HEK293 (cell line): ENCODE measurements around the gene TNS3.

ENCODE experiments used
- CTCF ChIA-PET: fragments of 350-600 bp; formaldehyde crosslinking; extraction: SDS; loops from one replicate; lab custom pipeline; 2021; ENCODE audit warnings: antibody characterized with exemption; lab: Yijun Ruan, JAX
- POLR2A ChIA-PET: fragments of 300-600 bp; formaldehyde crosslinking; extraction: SDS; loops from one replicate; lab custom pipeline; 2020; ENCODE audit warnings: antibody characterized with exemption, inconsistent platforms; lab: Yijun Ruan, JAX
- H3K27ac ChIP-seq: fragments of 200-500 bp; sonication (Bioruptor generic); 2 replicates; pipeline ENCODE4 v1.5.1; 2014; ENCODE audit warnings: low read depth, low read length, control low read depth, inconsistent platforms; ENCODE audit errors: extremely low read depth
- H3K36me3 ChIP-seq, 2 experiments: fragments of 200-500 bp in 1 of 2; sonication (Bioruptor generic) in 1 of 2; 1 replicate in 1 of 2; 2 replicates in 1 of 2; pipeline ENCODE4 v1.5.1; 2014 to 2017; ENCODE audit warnings: inconsistent platforms in 2 of 2, low read length in 2 of 2; ENCODE audit not compliant: control insufficient read depth in 2 of 2, insufficient read depth in 1 of 2
- H3K4me1 ChIP-seq: fragments of 200-500 bp; sonication (Bioruptor generic); 2 replicates; pipeline ENCODE4 v1.5.1; 2014; ENCODE audit warnings: mild to moderate bottlenecking, low read length, inconsistent platforms; ENCODE audit not compliant: control insufficient read depth, insufficient read depth
- H3K4me3 ChIP-seq: 2 replicates; pipeline ENCODE4 v1.5.1; 2011; ENCODE audit warnings: low read depth, mild to moderate bottlenecking, control low read depth, low read length, moderate library complexity
- H3K9me3 ChIP-seq: fragments of 200-500 bp; sonication (Bioruptor generic); 2 replicates; pipeline ENCODE4 v1.5.1; 2014; ENCODE audit warnings: low read depth, low read length, inconsistent platforms; ENCODE audit not compliant: control insufficient read depth, insufficient read depth
- FEZF1 ChIP-seq: fragments of 450-650 bp; formaldehyde crosslinking; IDR thresholded peaks from 2 replicates; pipeline ENCODE4 v1.5.1; 2016; ENCODE audit warnings: missing biosample characterization, missing genetic modification characterization
- IKZF3 ChIP-seq: fragments of 450-650 bp; IDR thresholded peaks from 2 replicates; pipeline ENCODE4 v1.5.0; 2018; ENCODE audit warnings: missing biosample characterization, mild to moderate bottlenecking, missing genetic modification characterization, moderate library complexity
- KLF10 ChIP-seq: fragments of 450-650 bp; IDR thresholded peaks from 2 replicates; pipeline ENCODE4 v1.5.1; 2018; ENCODE audit warnings: missing biosample characterization, mild to moderate bottlenecking, missing genetic modification characterization
- KLF8 ChIP-seq: fragments of 450-650 bp; formaldehyde crosslinking; IDR thresholded peaks from 2 replicates; pipeline ENCODE4 v1.5.1; 2016; ENCODE audit warnings: missing biosample characterization, missing genetic modification characterization
- SP7 ChIP-seq: fragments of 450-650 bp; formaldehyde crosslinking; IDR thresholded peaks from 2 replicates; pipeline ENCODE4 v1.5.1; 2016; ENCODE audit warnings: missing biosample characterization, missing genetic modification characterization
- ZBTB49 ChIP-seq: fragments of 450-650 bp; formaldehyde crosslinking; IDR thresholded peaks from 2 replicates; pipeline ENCODE4 v1.5.1; 2016; ENCODE audit warnings: missing biosample characterization, missing genetic modification characterization, low read depth
- ZBTB8A ChIP-seq: fragments of 450-650 bp; formaldehyde crosslinking; IDR thresholded peaks from 2 replicates; pipeline ENCODE4 v1.5.1; 2016; ENCODE audit warnings: missing biosample characterization, missing genetic modification characterization
- ZNF202 ChIP-seq: fragments of 450-650 bp; formaldehyde crosslinking; IDR thresholded peaks from 2 replicates; pipeline ENCODE4 v1.5.1; 2016; ENCODE audit warnings: missing biosample characterization, missing genetic modification characterization, borderline replicate concordance
- ZNF292 ChIP-seq: fragments of 450-650 bp; formaldehyde crosslinking; IDR thresholded peaks from 2 replicates; pipeline ENCODE4 v1.5.1; 2016; ENCODE audit warnings: low read depth, missing biosample characterization, missing genetic modification characterization, borderline replicate concordance
- ZNF391 ChIP-seq: fragments of 450-650 bp; formaldehyde crosslinking; IDR thresholded peaks from 2 replicates; pipeline ENCODE4 v1.5.1; 2016; ENCODE audit warnings: low read depth, missing biosample characterization, missing genetic modification characterization, borderline replicate concordance
- ZNF529 ChIP-seq: fragments of 450-650 bp; formaldehyde crosslinking; IDR thresholded peaks from 2 replicates; pipeline ENCODE4 v1.5.1; 2017; ENCODE audit warnings: missing genetic modification characterization, missing biosample characterization; ENCODE audit not compliant: insufficient replicate concordance
- ZNF530 ChIP-seq: fragments of 450-650 bp; formaldehyde crosslinking; IDR thresholded peaks from 2 replicates; pipeline ENCODE4 v1.5.1; 2016; ENCODE audit warnings: low read depth, missing biosample characterization, missing genetic modification characterization
- ZNF548 ChIP-seq: fragments of 450-650 bp; formaldehyde crosslinking; IDR thresholded peaks from 2 replicates; pipeline ENCODE4 v1.5.1; 2016; ENCODE audit warnings: missing biosample characterization, missing genetic modification characterization
- ZNF560 ChIP-seq: fragments of 450-650 bp; formaldehyde crosslinking; IDR thresholded peaks from 2 replicates; pipeline ENCODE4 v1.5.1; 2017; ENCODE audit warnings: missing biosample characterization, missing genetic modification characterization, borderline replicate concordance
- ZNF580 ChIP-seq: fragments of 450-650 bp; formaldehyde crosslinking; IDR thresholded peaks from 2 replicates; pipeline ENCODE4 v1.5.1; 2016; ENCODE audit warnings: missing biosample characterization, missing genetic modification characterization
- ZNF600 ChIP-seq: fragments of 450-650 bp; formaldehyde crosslinking; IDR thresholded peaks from 2 replicates; pipeline ENCODE4 v1.5.1; 2016; ENCODE audit warnings: missing biosample characterization, missing genetic modification characterization
- ZNF621 ChIP-seq: fragments of 450-650 bp; formaldehyde crosslinking; IDR thresholded peaks from 2 replicates; pipeline ENCODE4 v1.5.1; 2017; ENCODE audit warnings: missing biosample characterization, missing genetic modification characterization
- ZNF660 ChIP-seq: fragments of 450-650 bp; IDR thresholded peaks from 2 replicates; pipeline ENCODE4 v1.5.1; 2018; ENCODE audit warnings: missing biosample characterization, mild to moderate bottlenecking, missing genetic modification characterization
- ZNF707 ChIP-seq: fragments of 450-650 bp; formaldehyde crosslinking; IDR thresholded peaks from 2 replicates; pipeline ENCODE4 v1.5.1; 2016; ENCODE audit warnings: missing biosample characterization, missing genetic modification characterization
- ZNF76 ChIP-seq: fragments of 450-650 bp; formaldehyde crosslinking; IDR thresholded peaks from 2 replicates; pipeline ENCODE4; 2016; ENCODE audit warnings: low read depth, missing biosample characterization, missing genetic modification characterization, borderline replicate concordance
- ZNF777 ChIP-seq: fragments of 450-650 bp; formaldehyde crosslinking; IDR thresholded peaks from 2 replicates; pipeline ENCODE4 v1.5.1; 2017; ENCODE audit warnings: missing biosample characterization, missing genetic modification characterization, borderline replicate concordance
- ZNF785 ChIP-seq: fragments of 450-650 bp; formaldehyde crosslinking; IDR thresholded peaks from 2 replicates; pipeline ENCODE4 v1.5.1; 2016; ENCODE audit warnings: missing biosample characterization, missing genetic modification characterization
- ZNF837 ChIP-seq: fragments of 450-650 bp; formaldehyde crosslinking; IDR thresholded peaks from 2 replicates; pipeline ENCODE4 v1.5.1; 2016; ENCODE audit warnings: missing biosample characterization, missing genetic modification characterization

Gene TNS3

GRCh38 chr7:47357361-47357760 lies 224.6 kb downstream of the TNS3 start (continued):
- TF ChIP-seq ZNF777 (tag by site-specific recombination) (no peak), ZNF580 (tag by site-specific recombination) (no peak), ZNF707 (tag by site-specific recombination) (no peak)
- TF ChIP-seq, all 188 proteins: peak for 0

DNA sequence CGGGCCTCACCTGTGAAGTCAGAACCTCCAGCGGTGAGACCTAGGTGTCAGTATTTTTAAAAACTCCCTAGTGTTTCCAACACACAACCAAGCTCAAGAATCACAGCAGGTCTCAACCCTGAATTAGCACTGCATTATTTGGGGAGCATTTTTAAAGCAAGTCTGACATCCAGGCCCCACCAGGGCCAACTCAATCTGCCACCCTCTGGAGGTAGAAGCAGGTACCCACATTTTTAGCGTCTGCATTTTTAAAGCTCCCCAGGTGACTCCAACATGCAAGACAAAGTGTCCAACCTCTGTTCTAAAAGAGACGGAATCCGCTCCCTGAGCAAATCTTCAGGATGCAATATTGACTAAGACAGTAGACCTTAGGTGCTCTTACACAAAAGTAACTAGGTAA lies 225.7 kb downstream of the TNS3 start:
- Histone ChIP-seq H3K4me1 (peaks cover 2% of the 10 kb centered on the region), H3K9me3 (no peaks in the 10 kb centered on the region), H3K4me3 (no peak overlapping the region), H3K27ac (no peak overlapping the region), H3K36me3 (no peaks in the 10 kb centered on the region)
- ChIA-PET POLR2A (no interaction called here), CTCF (interaction anchor here (0.7 to 1.3 kb wide), 4 partner anchors 39 to 103 kb away, joined by 3 read pairs; no protein-coding TSS in a partner anchor)
- no peak for TF ChIP-seq ZNF202
- TF ChIP-seq SP7 (tag by site-specific recombination) = no peak
- no peak for TF ChIP-seq ZNF76 (tag by site-specific recombination)
- TF ChIP-seq ZNF292 = no peak
- no peak for TF ChIP-seq ZNF785
- no peak for TF ChIP-seq FEZF1

DNA sequence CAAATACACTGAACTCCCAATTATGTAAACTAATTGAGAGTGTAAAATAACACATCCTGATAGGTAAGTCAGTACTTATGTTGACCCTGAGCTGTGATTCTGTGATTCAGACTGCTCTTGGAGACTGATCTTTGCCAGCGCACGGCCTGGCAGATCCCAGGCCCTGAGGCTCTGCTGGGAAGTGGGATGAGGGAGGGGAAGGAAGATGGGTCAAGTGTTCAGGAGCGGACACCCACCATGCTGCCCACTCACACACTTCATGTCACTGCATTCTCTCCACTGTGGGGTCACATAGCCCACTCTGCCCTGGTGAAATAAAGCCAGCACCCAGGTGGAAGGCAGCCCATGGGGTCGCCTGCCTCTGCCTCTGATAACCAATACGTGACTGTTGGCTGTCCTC lies 226.2 kb downstream of the TNS3 start:
- H3K9me3 ChIP-seq = no peaks in the 10 kb centered on the region
- TF ChIP-seq ZBTB49 (no peak), ZNF530 (no peak)
- ChIA-PET CTCF (interaction anchor here (0.7 to 1.0 kb wide), 2 partner anchors 89 to 102 kb away, joined by 3 read pairs; no protein-coding TSS in a partner anchor), POLR2A (no interaction called here)
- no peaks in the 10 kb centered on the region for H3K4me1 ChIP-seq
- H3K36me3 ChIP-seq = no peaks in the 10 kb centered on the region
- no peak overlapping the region for H3K27ac ChIP-seq
- H3K4me3 ChIP-seq = no peak overlapping the region

- no peak overlapping the region for H3K4me3 ChIP-seq
- no peak for TF ChIP-seq ZNF837 (tag by site-specific recombination)
- no peak for TF ChIP-seq KLF8 (tag by site-specific recombination)
- no peak for TF ChIP-seq ZNF660
- no peak for TF ChIP-seq ZNF560
- no peak for TF ChIP-seq IKZF3
- TF ChIP-seq ZNF600 (tag by site-specific recombination) = no peak
- no peak for TF ChIP-seq ZBTB8A (tag by site-specific recombination)
- TF ChIP-seq KLF10 = no peak
- TF ChIP-seq ZNF529 = no peak
- TF ChIP-seq ZNF621 = no peak
- TF ChIP-seq ZNF391 = no peak
- no peak for TF ChIP-seq ZNF548 (tag by site-specific recombination)
- no peak for TF ChIP-seq ZNF707 (tag by site-specific recombination)
- H3K4me1 ChIP-seq = no peaks in the 10 kb centered on the region
- H3K36me3 ChIP-seq = no peaks in the 10 kb centered on the region
- CTCF ChIA-PET = interaction anchor here (1.0 kb wide), 1 partner anchor 88 kb away, joined by 3 read pairs; no protein-coding TSS in a partner anchor
- no peak overlapping the region for H3K27ac ChIP-seq
- POLR2A ChIA-PET = no interaction called here
- no peaks in the 10 kb centered on the region for H3K9me3 ChIP-seq
Measured at GRCh38 chr7:47354831-47355541, 226.9 kb downstream of the TNS3 start.
